A549 (cell line): Measurements from ENCODE around the gene TMCC3. TPM values are rescaled to one million over a fixed set of nuclear protein-coding genes. Genes with fewer than 3 reads are reported as not detected.

ENCODE experiments used
- ATAC-seq, 2 experiments: fragments of 200-7000 bp in 1 of 2; fragments of >200 bp in 1 of 2; cut with Nextera tagmentation in 1 of 2; cut with Tn5 transposase in 1 of 2; 3 replicates each; pipeline versions ENCODE4 v1.8.0 to v1.9.1; 2018 to 2020; ENCODE audit warnings: mild to moderate bottlenecking in 1 of 2, moderate library complexity in 1 of 2
- CTCF ChIA-PET: fragments of 300-600 bp; sonication (Branson Sonifier 250); formaldehyde crosslinking; extraction: SDS; loops from one replicate; lab custom pipeline; 2021; ENCODE audit warnings: antibody characterized with exemption, inconsistent platforms; lab: Yijun Ruan, JAX
- POLR2A ChIA-PET: fragments of 350-600 bp; formaldehyde crosslinking; extraction: SDS; loops from one replicate; lab custom pipeline; 2021; ENCODE audit warnings: antibody characterized with exemption, inconsistent platforms; lab: Yijun Ruan, JAX
- DNase-seq, 2 experiments: peaks; one replicate each; pipeline versions ENCODE4 v3.0.0 to v3.0.0-alpha.2; 2011 to 2016; ENCODE audit warnings: low read depth in 1 of 2, low spot score in 1 of 2
- FAIRE-seq: peaks from 2 replicates; lab custom pipeline; 2011; peaks lifted over from hg19 to GRCh38; lab: Jason Lieb, UNC
- H3K27ac ChIP-seq, 2 experiments: fragments of >200 bp; sonication (Bioruptor Twin); formaldehyde crosslinking; 3 replicates each; pipeline ENCODE4 v1.5.1; 2016 to 2017
- H3K4me1 ChIP-seq: fragments of >200 bp; sonication (Bioruptor Twin); formaldehyde crosslinking; 3 replicates; pipeline ENCODE4 v1.6.1; 2016
- H3K4me2 ChIP-seq: fragments of >200 bp; sonication (Bioruptor Twin); formaldehyde crosslinking; 3 replicates; pipeline ENCODE4 v1.6.1; 2016
- H3K4me3 ChIP-seq: fragments of >200 bp; sonication (Bioruptor Twin); formaldehyde crosslinking; 3 replicates; pipeline ENCODE4 v1.5.1; 2016
- H3K9me3 ChIP-seq: fragments of >200 bp; sonication (Bioruptor Twin); formaldehyde crosslinking; 3 replicates; pipeline ENCODE4 v1.6.1; 2016
- CBX2 ChIP-seq: fragments of 200-600 bp; sonication (generic); IDR thresholded peaks from 2 replicates; pipeline ENCODE4 v1.6.1; 2016; ENCODE audit warnings: low read depth, mild to moderate bottlenecking, borderline replicate concordance
- CEBPB ChIP-seq, 2 experiments: fragments of >200 bp in 1 of 2; sonication (Bioruptor Twin) in 1 of 2; formaldehyde crosslinking in 1 of 2; IDR thresholded peaks; 2 replicates each; pipeline ENCODE4 v1.6.1; 2012 to 2016
- CHD2 ChIP-seq: fragments of 150-350 bp; IDR thresholded peaks from 2 replicates; pipeline ENCODE4 v1.6.1; 2014; ENCODE audit warnings: low read length; ENCODE audit not compliant: partially characterized antibody
- CHD4 ChIP-seq: fragments of 200-600 bp; sonication (generic); IDR thresholded peaks from 2 replicates; pipeline ENCODE4 v1.6.1; 2016; ENCODE audit warnings: antibody characterized with exemption, mild to moderate bottlenecking, borderline replicate concordance
- E2F6 ChIP-seq: IDR thresholded peaks from 2 replicates; pipeline ENCODE4 v1.6.1; 2012; ENCODE audit warnings: low read depth, borderline replicate concordance
- EHF ChIP-seq: fragments of 250-450 bp; sonication (Bioruptor Pico); IDR thresholded peaks from 2 replicates; pipeline ENCODE4 v1.5.0; 2020; ENCODE audit warnings: mild to moderate bottlenecking
- EP300 ChIP-seq, 2 experiments: fragments of >200 bp; sonication (Bioruptor Twin); formaldehyde crosslinking; IDR thresholded peaks; 2 replicates in 1 of 2; 3 replicates in 1 of 2; pipeline ENCODE4 v1.6.1; 2016 to 2017
- FOSB ChIP-seq: fragments of 250-450 bp; sonication (Bioruptor Pico); IDR thresholded peaks from 2 replicates; pipeline ENCODE4 v1.5.0; 2020; ENCODE audit warnings: mild to moderate bottlenecking, moderate library complexity
- FOXS1 ChIP-seq: fragments of 250-450 bp; sonication (Bioruptor Pico); IDR thresholded peaks from 2 replicates; pipeline ENCODE4 v1.5.0; 2020; ENCODE audit warnings: mild to moderate bottlenecking, moderate library complexity
- HEYL ChIP-seq: fragments of 250-450 bp; sonication (Bioruptor Pico); IDR thresholded peaks from 2 replicates; pipeline ENCODE4 v1.8.0; 2021; ENCODE audit warnings: mild to moderate bottlenecking, moderate library complexity
- HOXB13 ChIP-seq: fragments of 250-450 bp; sonication (Bioruptor Pico); IDR thresholded peaks from 2 replicates; pipeline ENCODE4 v1.5.0; 2020; ENCODE audit warnings: low read depth, mild to moderate bottlenecking, moderate library complexity
- JUNB ChIP-seq: fragments of >200 bp; sonication (Bioruptor Twin); formaldehyde crosslinking; IDR thresholded peaks from 2 replicates; pipeline ENCODE4 v1.6.1; 2016
- KDM5A ChIP-seq: fragments of 200-600 bp; sonication (generic); IDR thresholded peaks from 2 replicates; pipeline ENCODE4 v1.6.1; 2016; ENCODE audit warnings: antibody characterized with exemption, mild to moderate bottlenecking
- MAFK ChIP-seq: fragments of 450-650 bp; IDR thresholded peaks from 2 replicates; pipeline ENCODE4 v1.6.1; 2014; ENCODE audit not compliant: partially characterized antibody
- MAX ChIP-seq: IDR thresholded peaks from 2 replicates; pipeline ENCODE4 v1.6.1; 2012
- NPAS2 ChIP-seq: fragments of 250-450 bp; sonication (Bioruptor Pico); IDR thresholded peaks from 2 replicates; pipeline ENCODE4 v1.8.0; 2022; ENCODE audit warnings: mild to moderate bottlenecking, moderate library complexity, borderline replicate concordance
- PHF8 ChIP-seq: fragments of 200-600 bp; sonication (generic); IDR thresholded peaks from 2 replicates; pipeline ENCODE4 v1.6.1; 2016; ENCODE audit warnings: low read depth, mild to moderate bottlenecking, antibody characterized with exemption, moderate library complexity, borderline replicate concordance
- POLR2AphosphoS2 ChIP-seq: conservative IDR thresholded peaks from 2 replicates; pipeline ENCODE4 v1.6.1; 2012; ENCODE audit warnings: low read length, improper control_type of control experiment, inconsistent platforms
- SREBF2 ChIP-seq: fragments of 450-650 bp; IDR thresholded peaks from 2 replicates; pipeline ENCODE4 v1.6.1; 2014; ENCODE audit warnings: mild to moderate bottlenecking, moderate library complexity
- TP53 ChIP-seq: fragments of 250-450 bp; sonication (Bioruptor Pico); IDR thresholded peaks from 2 replicates; pipeline ENCODE4 v1.5.0; 2021; ENCODE audit warnings: mild to moderate bottlenecking, moderate library complexity
- ZC3H11A ChIP-seq: fragments of 450-650 bp; IDR thresholded peaks from 2 replicates; pipeline ENCODE4 v1.6.1; 2014; ENCODE audit warnings: antibody characterized with exemption, mild to moderate bottlenecking
- ZNF302 ChIP-seq: fragments of 250-450 bp; sonication (Bioruptor Pico); IDR thresholded peaks from 2 replicates; pipeline ENCODE4 v1.9.0; 2021; ENCODE audit warnings: inconsistent platforms, mild to moderate bottlenecking, moderate library complexity
- WGBS: methylation state at CpG from one replicate; pipeline ENCODE4 v1.1.6; 2017; ENCODE audit errors: missing lambda C conversion rate; 5-methylcytosine and 5-hydroxymethylcytosine counted together
- polyA plus RNA-seq, 4 experiments: library from polyadenylated mRNA; depleted of rRNA in 3 of 4; stranded (reverse); fragments of >200 nt; fragmentation: RNase III in 1 of 4; extraction: RNeasy Plus Mini Kit Qiagen cat#74134 plus additional on column Dnase treatment in 1 of 4; gene quantifications; 2 replicates in 3 of 4; 3 replicates in 1 of 4; pipeline ENCODE4 v1.2.3, GENCODE V29; 2011 to 2017
- TF ChIP-seq, protein P1 (sequence below): fragments of 150-350 bp; IDR thresholded peaks from 2 replicates; pipeline ENCODE4 v1.6.1; 2014; ENCODE audit warnings: low read depth, mild to moderate bottlenecking, low read length
- TF ChIP-seq, protein P2 (sequence below): IDR thresholded peaks from 2 replicates; pipeline ENCODE4 v1.6.1; 2012

The TMCC3 gene
- polyA plus RNA-seq, 2 of the 4 experiments (the other 2 are of a cell fraction): 0.50 to 0.62 TPM

DNA sequence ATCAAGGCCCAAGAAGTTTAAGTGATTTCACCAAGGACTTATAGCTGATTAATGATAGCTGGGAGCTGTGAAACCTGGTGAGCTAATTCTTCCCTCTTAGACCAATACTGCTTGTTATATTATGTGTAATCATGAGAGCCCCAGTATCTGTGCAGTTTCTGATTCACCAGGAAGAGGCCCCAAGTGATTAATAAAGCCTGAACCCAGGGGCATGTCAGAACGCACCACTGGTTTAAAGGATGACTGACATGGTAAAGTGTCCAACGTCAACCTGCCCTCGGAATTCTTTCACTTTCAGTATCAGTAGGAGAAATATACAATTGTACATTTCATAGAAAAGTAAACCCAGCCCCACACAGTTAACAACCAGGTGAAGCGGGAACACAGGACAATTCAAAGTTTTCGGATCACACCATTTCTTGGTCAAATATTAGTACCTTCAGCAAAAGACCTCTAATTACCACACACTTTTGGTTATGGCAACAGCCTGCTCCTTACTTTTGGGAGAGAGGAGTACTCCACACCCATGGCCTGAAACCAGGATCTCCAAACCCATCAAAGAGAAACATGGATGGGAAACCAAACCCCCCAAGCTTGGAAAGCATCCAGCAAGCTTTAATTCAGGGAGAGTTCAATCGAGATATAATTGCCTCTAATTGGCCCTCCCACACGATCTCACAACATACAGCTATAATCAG is 28.5 kb downstream of the TMCC3 start:
- no peak for TF ChIP-seq CHD2
- TF ChIP-seq, protein P1, sequence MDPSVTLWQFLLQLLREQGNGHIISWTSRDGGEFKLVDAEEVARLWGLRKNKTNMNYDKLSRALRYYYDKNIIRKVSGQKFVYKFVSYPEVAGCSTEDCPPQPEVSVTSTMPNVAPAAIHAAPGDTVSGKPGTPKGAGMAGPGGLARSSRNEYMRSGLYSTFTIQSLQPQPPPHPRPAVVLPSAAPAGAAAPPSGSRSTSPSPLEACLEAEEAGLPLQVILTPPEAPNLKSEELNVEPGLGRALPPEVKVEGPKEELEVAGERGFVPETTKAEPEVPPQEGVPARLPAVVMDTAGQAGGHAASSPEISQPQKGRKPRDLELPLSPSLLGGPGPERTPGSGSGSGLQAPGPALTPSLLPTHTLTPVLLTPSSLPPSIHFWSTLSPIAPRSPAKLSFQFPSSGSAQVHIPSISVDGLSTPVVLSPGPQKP: no peak
- no peak for TF ChIP-seq MAX
- TF ChIP-seq ZNF302 (CRISPR knock-in tag): no peak
- no peak for TF ChIP-seq ZC3H11A
- no peak for TF ChIP-seq SREBF2
- no peak for TF ChIP-seq MAFK
- no peak for TF ChIP-seq JUNB
- TF ChIP-seq NPAS2: no peak
- TF ChIP-seq E2F6: no peak
- no peak for TF ChIP-seq TP53 (CRISPR knock-in tag)
- no peak for TF ChIP-seq CHD4
- TF ChIP-seq EP300 (IDR thresholded peaks at IDR 0.05): no peak
- TF ChIP-seq HOXB13 (CRISPR knock-in tag): no peak
- no peak for TF ChIP-seq HEYL (CRISPR knock-in tag)
- TF ChIP-seq KDM5A: no peak
- TF ChIP-seq CEBPB (IDR thresholded peaks at IDR 0.05): no peak
- FAIRE-seq (no peak), DNase-seq (no peak), ATAC-seq (peak in 1 of 2 experiments; percentile 36; a peak in 3 of 6 replicates)
- WGBS: 57% methylated on average over 7 of the region's 7 CpGs
- POLR2A ChIA-PET: no interaction called here
- no peak overlapping the region for H3K4me3 ChIP-seq
- H3K9me3 ChIP-seq: no peaks in the 10 kb centered on the region
- CTCF ChIA-PET: interaction anchor here (0.8 to 2.1 kb wide), 3 partner anchors 13 to 254 kb away, joined by 3 to 6 read pairs (median 3); no protein-coding TSS in a partner anchor
- H3K4me1 ChIP-seq: peaks cover 10% of the 10 kb centered on the region
- H3K27ac ChIP-seq: no peak overlapping the region
- peak overlapping the region; percentile 59 for H3K4me2 ChIP-seq

GRCh38 chr12:94620621-94621020 is 29.7 kb downstream of the TMCC3 start:
- POLR2A ChIA-PET: no interaction called here
- H3K4me2 ChIP-seq: no peak overlapping the region
- ATAC-seq (no peak), DNase-seq (no peak), FAIRE-seq (no peak)
- H3K4me3 ChIP-seq: no peak overlapping the region
- H3K9me3 ChIP-seq: no peaks in the 10 kb centered on the region
- no peak for TF ChIP-seq FOSB
- TF ChIP-seq KDM5A: no peak
- no peak for TF ChIP-seq PHF8
- TF ChIP-seq FOXS1 (CRISPR knock-in tag): no peak
- no peak for TF ChIP-seq CBX2
- TF ChIP-seq EHF: no peak
- no peak for TF ChIP-seq TP53 (CRISPR knock-in tag)
- TF ChIP-seq, protein P2, sequence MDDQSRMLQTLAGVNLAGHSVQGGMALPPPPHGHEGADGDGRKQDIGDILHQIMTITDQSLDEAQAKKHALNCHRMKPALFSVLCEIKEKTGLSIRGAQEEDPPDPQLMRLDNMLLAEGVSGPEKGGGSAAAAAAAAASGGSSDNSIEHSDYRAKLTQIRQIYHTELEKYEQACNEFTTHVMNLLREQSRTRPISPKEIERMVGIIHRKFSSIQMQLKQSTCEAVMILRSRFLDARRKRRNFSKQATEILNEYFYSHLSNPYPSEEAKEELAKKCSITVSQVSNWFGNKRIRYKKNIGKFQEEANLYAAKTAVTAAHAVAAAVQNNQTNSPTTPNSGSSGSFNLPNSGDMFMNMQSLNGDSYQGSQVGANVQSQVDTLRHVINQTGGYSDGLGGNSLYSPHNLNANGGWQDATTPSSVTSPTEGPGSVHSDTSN: no peak
- TF ChIP-seq POLR2AphosphoS2: no peak
- peaks cover 20% of the 10 kb centered on the region for H3K4me1 ChIP-seq
- CTCF ChIA-PET: interaction anchor here (0.6 to 1.3 kb wide), 3 partner anchors 11 to 1193 kb away, joined by 3 to 4 read pairs (median 3); no protein-coding TSS in a partner anchor
- H3K27ac ChIP-seq: no peak overlapping the region
- 85% methylated on average over 3 of the region's 3 CpGs for whole genome bisulfite sequencing
